ENCODE results near the gene PCDH9. TPM values are rescaled to one million over a fixed set of nuclear protein-coding genes. Genes with fewer than 3 reads are reported as not detected.

The PCDH9 gene
- total RNA-seq, 1 donor from 2014 or later: 9.8 TPM

DNA sequence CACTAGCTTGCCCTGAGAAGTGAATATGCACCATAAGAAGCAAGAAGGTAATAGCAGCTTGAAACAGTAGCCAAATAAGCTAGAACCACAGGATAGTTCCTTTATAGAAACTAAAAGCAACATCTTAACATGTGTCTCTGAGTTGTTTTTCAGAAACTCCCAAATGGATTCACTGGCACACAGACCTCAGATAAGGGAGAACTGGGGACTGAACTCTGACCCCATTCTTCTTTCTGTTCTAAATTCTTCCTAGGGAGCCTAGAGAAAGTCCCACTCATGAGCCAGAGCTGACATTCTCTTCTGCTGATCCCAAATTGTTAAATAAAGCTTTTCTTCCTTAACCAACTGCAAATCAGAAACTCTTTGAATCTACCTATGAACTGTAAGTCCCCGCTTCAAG is 146.1 kb downstream of the PCDH9 start:
- DNase-seq (ENCODE audit: low spot score): no peak
- no peaks in the 10 kb centered on the region for H3K36me3 Mint-ChIP-seq (ENCODE audit: low read depth)
- H3K9me3 Mint-ChIP-seq (ENCODE audit: low read depth): no peaks in the 10 kb centered on the region
- H3K27ac Mint-ChIP-seq (ENCODE audit: unreplicated experiment): no peak overlapping the region
- H3K4me3 Mint-ChIP-seq (ENCODE audit: unreplicated experiment): no peak overlapping the region
- H3K4me1 Mint-ChIP-seq (ENCODE audit: low read depth): peaks cover 5% of the 10 kb centered on the region
- TF ChIP-seq, protein P1, sequence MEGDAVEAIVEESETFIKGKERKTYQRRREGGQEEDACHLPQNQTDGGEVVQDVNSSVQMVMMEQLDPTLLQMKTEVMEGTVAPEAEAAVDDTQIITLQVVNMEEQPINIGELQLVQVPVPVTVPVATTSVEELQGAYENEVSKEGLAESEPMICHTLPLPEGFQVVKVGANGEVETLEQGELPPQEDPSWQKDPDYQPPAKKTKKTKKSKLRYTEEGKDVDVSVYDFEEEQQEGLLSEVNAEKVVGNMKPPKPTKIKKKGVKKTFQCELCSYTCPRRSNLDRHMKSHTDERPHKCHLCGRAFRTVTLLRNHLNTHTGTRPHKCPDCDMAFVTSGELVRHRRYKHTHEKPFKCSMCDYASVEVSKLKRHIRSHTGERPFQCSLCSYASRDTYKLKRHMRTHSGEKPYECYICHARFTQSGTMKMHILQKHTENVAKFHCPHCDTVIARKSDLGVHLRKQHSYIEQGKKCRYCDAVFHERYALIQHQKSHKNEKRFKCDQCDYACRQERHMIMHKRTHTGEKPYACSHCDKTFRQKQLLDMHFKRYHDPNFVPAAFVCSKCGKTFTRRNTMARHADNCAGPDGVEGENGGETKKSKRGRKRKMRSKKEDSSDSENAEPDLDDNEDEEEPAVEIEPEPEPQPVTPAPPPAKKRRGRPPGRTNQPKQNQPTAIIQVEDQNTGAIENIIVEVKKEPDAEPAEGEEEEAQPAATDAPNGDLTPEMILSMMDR (IDR thresholded peaks at IDR 0.05): no peak
- H3K27me3 Mint-ChIP-seq (ENCODE audit: low read depth): no peaks in the 10 kb centered on the region

DNA sequence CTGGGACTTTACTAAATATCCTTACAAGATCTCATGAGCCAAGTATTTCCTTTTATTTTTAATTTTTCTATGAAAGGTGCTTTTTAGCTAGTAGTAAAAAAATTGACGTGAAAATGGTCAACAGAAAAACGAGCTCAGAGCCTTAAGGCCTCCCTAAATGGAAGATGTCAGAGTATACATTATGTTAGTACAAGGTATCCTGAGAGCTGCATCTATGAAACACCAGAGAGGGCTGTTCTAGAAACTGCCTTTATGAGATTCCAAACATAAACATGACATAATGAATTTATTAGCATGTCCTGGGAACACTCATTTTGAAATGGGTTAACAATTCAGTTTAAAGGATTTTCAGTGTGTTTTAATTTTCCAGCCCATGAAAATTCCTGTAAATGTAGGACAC is 146.6 kb downstream of the PCDH9 start:
- no peak for DNase-seq (ENCODE audit: low spot score)
- Mint-ChIP-seq H3K4me1 (ENCODE audit: low read depth) (peaks cover 5% of the 10 kb centered on the region), H3K27ac (ENCODE audit: unreplicated experiment) (no peak overlapping the region), H3K27me3 (ENCODE audit: low read depth) (no peaks in the 10 kb centered on the region), H3K4me3 (ENCODE audit: unreplicated experiment) (no peak overlapping the region), H3K36me3 (ENCODE audit: low read depth) (no peaks in the 10 kb centered on the region), H3K9me3 (ENCODE audit: low read depth) (no peaks in the 10 kb centered on the region)
- TF ChIP-seq, protein P1 (IDR thresholded peaks at IDR 0.05): no peak

DNA sequence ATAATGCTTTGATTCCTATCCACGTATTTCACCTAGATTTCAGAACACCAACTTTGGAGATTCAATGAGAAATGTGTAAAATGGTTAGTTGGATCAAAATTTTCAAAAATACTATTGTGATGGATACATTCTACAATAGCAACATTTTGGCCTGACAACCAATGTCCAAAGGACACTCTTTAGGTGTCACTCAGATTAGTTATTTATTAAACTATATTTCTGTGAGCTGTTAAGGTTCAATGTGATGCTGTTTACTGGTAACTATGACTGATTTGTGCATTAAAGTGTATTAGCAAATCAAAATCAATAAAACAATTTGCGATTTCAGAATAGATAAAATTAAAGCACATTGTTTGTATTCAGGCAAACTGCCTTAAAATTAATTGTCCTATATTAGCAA is 149.8 kb downstream of the PCDH9 start:
- Mint-ChIP-seq H3K36me3 (ENCODE audit: low read depth) (no peaks in the 10 kb centered on the region), H3K4me1 (ENCODE audit: low read depth) (peaks cover 6% of the 10 kb centered on the region)
- DNase-seq (ENCODE audit: low spot score): no peak

DNA sequence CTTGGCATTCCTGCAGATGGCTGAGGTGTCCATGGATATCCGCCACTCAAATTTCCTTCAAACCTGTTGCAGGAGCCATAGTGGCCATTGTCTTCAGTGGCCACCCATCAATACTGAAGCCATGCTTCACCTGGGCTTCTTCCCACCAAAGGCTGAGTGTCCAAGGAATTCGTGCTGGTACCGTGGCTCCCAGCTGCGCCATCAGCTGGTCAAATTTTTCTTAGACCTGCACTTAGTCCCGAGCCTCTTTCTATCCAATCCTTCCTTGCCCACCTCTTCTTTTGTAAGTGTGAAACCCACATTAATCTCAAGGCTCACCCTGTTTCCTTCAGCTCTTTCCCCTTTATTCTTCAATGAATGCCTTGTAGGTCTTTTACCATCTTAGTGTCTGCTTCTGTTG is 152.1 kb downstream of the PCDH9 start:
- Mint-ChIP-seq H3K36me3 (ENCODE audit: low read depth) (no peaks in the 10 kb centered on the region), H3K4me3 (ENCODE audit: unreplicated experiment) (no peak overlapping the region), H3K27me3 (ENCODE audit: low read depth) (no peaks in the 10 kb centered on the region), H3K9me3 (ENCODE audit: low read depth) (no peaks in the 10 kb centered on the region), H3K4me1 (ENCODE audit: low read depth) (peaks cover 6% of the 10 kb centered on the region), H3K27ac (ENCODE audit: unreplicated experiment) (no peak overlapping the region)
- TF ChIP-seq, protein P1 (IDR thresholded peaks at IDR 0.05): no peak
- DNase-seq (ENCODE audit: low spot score): no peak

More for the DNA sequence above, 149.8 kb downstream of the PCDH9 start:
- no peaks in the 10 kb centered on the region for H3K9me3 Mint-ChIP-seq (ENCODE audit: low read depth)
- H3K4me3 Mint-ChIP-seq (ENCODE audit: unreplicated experiment): no peak overlapping the region
- H3K27ac Mint-ChIP-seq (ENCODE audit: unreplicated experiment): no peak overlapping the region
- TF ChIP-seq, protein P1 (IDR thresholded peaks at IDR 0.05): no peak
- no peaks in the 10 kb centered on the region for H3K27me3 Mint-ChIP-seq (ENCODE audit: low read depth)

DNA sequence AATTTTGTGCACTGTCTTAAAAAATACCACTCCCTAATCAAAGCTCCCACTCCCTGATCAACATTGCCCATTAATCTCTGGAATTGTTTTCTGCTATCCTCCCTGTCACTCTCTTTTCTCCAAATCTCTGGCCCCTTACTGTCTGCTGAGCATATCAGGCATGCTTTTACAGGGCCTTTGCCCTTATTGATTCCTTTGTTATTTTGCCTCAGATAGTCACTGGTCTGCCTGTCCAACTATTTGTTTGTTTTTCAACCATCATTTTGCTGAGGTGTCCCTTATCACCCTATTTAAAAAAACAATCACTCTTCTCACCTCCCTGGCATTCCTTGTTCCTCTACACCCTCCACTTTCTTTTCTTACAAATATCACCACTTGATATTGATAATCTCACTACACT is 153.0 kb downstream of the PCDH9 start:
- TF ChIP-seq, protein P1 (IDR thresholded peaks at IDR 0.05): no peak
- H3K4me1 Mint-ChIP-seq (ENCODE audit: low read depth): peaks cover 6% of the 10 kb centered on the region
- H3K4me3 Mint-ChIP-seq (ENCODE audit: unreplicated experiment): no peak overlapping the region
- H3K27me3 Mint-ChIP-seq (ENCODE audit: low read depth): no peaks in the 10 kb centered on the region
- no peaks in the 10 kb centered on the region for H3K9me3 Mint-ChIP-seq (ENCODE audit: low read depth)
- no peak for DNase-seq (ENCODE audit: low spot score)
- H3K27ac Mint-ChIP-seq (ENCODE audit: unreplicated experiment): no peak overlapping the region
- H3K36me3 Mint-ChIP-seq (ENCODE audit: low read depth): no peaks in the 10 kb centered on the region
